Neural progenitor cell (in vitro differentiated cells): ENCODE data around the gene SORBS2.

ENCODE experiments used
- CTCF ChIP-seq: fragments of 200-600 bp; sonication (generic); IDR thresholded peaks from 2 replicates; pipeline ENCODE4 v1.5.1; 2017; ENCODE audit warnings: antibody characterized with exemption, mild to moderate bottlenecking
- EZH2 ChIP-seq: fragments of 200-600 bp; sonication (generic); IDR thresholded peaks from 2 replicates; pipeline ENCODE4 v1.6.1; 2017; ENCODE audit warnings: antibody characterized with exemption, mild to moderate bottlenecking, moderate library complexity

- no peak for TF ChIP-seq CTCF
- TF ChIP-seq EZH2: no peak
Observed at GRCh38 chr4:185721190-185722028, 90.6 kb downstream of the SORBS2 start.
